Forelimb muscle (tissue), 1 donor: ENCODE data around the gene NXPH3. TPM values are rescaled to one million over a fixed set of nuclear protein-coding genes. Genes with fewer than 3 reads are reported as not detected.

Experiments used
- DNase-seq: peaks from one replicate; pipeline ENCODE4 v3.0.0-alpha.2; 2013; ENCODE audit warnings: low read depth
- polyA plus RNA-seq: library from polyadenylated mRNA; unstranded; fragments of 120-200 nt; gene quantifications from one replicate; pipeline ENCODE4 v1.2.1, GENCODE V29; 2013; ENCODE audit not compliant: insufficient read length

Gene NXPH3
- polyA plus RNA-seq, 1 donor, result 1.3 TPM

DNA sequence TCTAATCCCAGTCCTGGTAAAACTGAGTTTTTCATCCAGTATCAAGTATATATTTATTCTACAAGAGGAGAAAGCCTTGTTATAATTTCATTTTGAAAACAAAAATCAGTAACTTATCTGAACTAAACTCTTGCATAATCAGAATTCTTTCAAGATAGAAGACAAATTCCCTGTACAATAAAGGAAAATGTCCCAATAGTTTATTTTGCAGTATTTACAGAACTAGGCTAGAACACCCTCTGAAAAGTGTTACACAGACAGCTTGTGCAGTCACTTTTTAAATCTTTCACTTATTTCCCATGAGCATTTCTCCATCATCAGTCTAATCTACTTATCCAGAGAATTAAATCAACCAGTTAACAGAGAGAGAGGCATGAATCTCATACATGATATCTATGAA lies 53.8 kb downstream of the NXPH3 start:
- no peak for DNase-seq

DNA sequence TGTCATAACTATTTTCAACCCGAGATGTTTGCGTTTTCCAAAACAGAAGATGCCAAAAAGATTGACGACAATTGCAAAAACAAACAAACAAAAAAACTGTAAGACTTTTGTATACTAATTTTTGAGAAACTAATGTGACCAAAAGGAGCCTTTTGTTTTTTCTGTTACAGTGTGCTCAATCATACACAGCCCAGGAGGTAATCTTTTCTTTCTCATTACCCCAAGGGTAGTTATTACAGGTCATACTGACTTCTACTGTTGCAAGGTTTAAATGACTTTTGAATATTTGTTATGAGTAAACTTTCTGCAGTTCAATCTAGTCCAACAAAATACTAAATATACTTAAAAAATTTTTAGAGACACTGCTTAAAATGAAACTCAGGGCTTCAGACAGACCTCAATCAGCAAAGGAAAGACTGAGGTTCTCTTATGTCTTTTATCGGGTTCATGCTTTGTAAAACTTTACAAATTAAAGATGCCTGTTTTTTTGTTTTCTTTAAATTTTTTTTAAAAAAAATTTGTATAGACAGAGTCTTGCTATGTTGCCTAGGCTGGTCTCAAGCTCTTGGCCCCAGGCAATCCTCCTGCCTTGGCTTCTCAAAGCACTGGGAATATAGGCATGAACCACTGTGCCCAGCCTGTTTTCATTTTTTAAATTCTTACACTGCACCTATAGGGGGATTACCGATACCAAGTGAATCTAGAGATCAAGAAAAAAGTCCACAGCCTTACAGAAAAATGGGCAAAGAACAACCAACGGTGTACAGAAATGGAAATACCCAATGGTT lies 54.6 kb downstream of the NXPH3 start:
- DNase-seq, result no peak

DNA sequence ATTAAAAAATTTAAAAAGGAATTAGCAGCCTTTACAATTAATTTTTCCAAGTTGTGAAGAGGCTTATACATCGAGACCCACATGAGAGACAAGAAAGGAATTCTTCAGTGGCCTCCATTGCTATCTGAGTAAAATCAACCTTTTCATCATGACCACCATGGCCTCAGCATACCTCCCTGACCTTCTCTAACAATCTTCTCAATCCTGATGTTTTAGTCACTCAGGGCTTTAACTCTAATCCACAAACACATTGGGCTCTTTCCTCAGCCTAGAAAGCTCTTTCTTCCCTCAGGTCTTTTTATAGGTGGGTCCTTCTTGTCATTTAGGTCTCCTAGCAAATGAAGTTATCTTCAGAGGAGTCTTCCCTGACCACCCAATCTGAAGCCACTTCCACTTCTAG lies 55.8 kb downstream of the NXPH3 start:
- DNase-seq, result no peak

Other genes with a start within 250 kb of the NXPH3 start
- 15.1 TPM for gene ZNF652, start 213.6 kb upstream of the NXPH3 start, polyA plus RNA-seq
- 133 TPM for gene PHB1, start 161.0 kb upstream of the NXPH3 start, polyA plus RNA-seq
- gene NGFR, start 80.6 kb upstream of the NXPH3 start, polyA plus RNA-seq, result 39.8 TPM
- gene SPOP, start 102.2 kb downstream of the NXPH3 start, polyA plus RNA-seq, result 51.5 TPM
- 53.1 TPM for gene SLC35B1, start 132.1 kb downstream of the NXPH3 start, polyA plus RNA-seq
- gene FAM117A, start 188.3 kb downstream of the NXPH3 start, polyA plus RNA-seq, result 18.0 TPM
- gene KAT7, start 212.8 kb downstream of the NXPH3 start, polyA plus RNA-seq, result 29.9 TPM